ENCODE measurements around the gene RBBP4.
"Not testable (repeated sequence)": the region's sequence is repeated elsewhere in the genome, so short reads cannot be mapped to it uniquely, and the experiment has no call there.

RBBP4 gene

DNA sequence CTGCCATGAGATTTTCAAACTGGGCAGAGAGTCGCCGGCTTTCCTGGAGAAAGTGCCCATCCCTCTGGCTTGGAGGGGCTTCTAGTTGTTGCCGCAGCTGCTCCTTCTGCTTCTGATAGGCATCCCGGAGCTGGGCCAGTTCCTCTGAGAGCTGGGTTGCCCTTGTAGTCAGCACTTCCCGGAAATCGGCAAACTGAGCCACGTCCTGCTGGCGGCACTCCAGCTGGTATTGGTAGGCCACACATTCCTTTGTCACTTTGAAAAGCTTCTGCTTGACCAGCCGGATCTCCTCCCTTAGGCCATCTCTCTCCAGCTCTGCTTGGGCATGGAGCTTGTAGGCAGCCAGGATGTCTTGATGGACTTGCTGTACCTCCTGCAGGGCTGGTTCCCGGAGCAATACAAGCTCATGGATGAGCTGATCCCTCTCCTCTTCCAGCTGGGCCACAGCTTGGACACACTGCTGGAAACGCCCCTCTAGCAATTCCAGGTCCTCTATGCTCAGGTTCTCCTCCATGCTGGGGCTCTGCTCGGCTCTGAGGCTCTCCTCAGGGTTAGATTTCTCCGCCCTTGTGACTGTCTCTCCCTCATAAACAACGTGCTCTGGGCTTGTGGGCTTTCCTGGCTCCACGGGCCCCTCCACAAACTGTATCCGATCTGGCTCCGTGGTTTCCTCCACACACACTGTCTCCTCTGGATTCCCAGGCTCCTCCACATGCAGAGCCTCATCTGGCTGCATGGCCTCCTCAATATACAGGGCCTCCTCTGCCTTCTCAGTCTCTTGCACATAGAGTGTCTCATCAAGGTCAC is 44.3 kb downstream of the RBBP4 start:
- peak; percentile 7 for DNase-seq

DNA sequence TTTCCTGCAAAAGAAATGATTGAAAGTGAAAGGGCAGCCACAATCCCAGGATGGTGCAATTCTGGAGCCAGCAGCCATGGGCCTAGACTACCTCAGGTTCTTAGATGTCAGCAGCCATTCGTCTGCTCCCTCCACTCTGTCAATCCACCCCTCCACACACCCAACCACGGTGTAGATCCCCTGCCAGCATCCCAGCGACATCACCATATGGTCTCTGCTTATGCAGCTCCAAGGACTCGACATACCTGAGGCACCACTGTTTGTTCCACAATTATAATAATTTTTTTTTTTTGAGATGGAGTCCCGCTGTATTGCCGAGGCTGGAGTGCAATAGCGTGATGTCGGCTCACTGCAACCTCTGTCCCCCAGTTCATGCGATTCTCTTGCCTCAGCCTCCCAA is 45.0 kb downstream of the RBBP4 start:
- no peak for DNase-seq

DNA sequence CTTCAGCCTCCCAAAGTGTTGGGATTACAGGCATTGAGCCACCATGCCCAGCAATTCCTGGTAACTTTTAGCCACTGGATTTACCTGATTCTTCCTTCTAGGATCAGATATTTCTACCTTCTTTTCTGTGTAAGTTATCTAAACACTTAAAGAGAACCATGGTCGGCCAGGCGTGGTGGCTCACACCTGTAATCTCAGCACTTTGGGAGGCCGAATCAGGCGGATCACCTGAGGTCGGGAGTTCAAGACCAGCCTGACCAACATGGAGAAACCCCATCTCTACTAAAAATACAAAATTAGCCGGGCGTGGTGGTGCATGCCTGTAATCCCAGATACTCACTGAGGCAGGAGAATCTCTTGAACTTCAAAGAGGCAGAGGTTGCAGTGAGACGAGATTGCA is 46.0 kb downstream of the RBBP4 start:
- not testable (repeated sequence) for DNase-seq

DNA sequence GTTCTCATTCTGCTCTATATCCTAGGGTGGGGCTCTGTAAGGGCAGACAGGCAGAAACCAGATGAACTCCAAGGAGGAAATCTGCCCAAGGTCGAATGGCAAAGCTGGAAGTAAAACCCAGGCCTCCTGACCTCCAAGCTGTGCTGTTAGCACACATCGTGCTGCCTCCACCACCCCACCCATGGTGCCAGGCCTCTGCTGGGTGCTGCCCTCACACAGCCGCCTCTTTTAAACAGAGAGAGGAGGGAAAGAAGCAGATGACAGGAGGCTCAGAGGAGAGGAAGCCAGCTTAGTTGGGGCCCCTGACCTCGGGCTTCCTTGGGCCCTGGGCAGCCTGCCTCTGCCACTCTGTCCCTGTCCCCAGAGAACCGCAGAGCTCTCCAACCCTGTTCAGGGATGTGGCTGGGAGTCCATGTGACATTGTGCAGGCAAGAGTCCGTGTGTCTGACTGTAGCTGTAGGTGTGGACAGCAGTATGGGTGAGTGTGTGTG is 50.5 kb downstream of the RBBP4 start:
- DNase-seq: no peak

DNA sequence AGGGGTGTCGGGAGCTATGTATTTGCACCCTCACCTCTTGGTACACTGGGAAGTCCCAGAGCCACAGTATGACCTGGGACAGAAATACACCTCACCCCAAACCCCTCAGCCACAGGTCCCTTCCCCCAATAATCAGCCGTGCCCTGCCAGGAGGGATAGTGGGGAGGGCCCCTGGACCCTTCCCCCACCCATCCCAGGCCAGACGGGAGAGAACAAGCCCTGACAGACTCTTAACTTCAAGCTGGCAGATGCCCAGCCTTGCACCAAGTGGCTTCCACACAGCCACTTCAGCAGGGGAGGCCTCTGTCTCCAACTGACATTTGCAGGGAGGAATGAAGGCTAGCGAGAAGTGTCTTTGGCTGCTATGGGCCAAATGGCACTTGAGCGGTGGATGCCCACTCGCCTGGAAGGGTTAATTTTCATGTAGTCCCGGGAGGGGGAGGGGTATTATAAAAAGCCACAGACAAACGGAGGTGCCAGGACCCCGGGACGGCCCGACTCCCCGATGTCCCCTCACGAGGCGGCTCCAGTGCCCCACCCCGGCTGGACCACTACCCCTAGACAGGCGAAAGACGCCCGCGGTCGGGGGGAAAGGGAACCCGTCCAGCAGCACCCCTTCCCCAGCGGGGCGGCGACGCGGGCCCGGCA is 51.1 kb downstream of the RBBP4 start:
- DNase-seq: no peak

DNA sequence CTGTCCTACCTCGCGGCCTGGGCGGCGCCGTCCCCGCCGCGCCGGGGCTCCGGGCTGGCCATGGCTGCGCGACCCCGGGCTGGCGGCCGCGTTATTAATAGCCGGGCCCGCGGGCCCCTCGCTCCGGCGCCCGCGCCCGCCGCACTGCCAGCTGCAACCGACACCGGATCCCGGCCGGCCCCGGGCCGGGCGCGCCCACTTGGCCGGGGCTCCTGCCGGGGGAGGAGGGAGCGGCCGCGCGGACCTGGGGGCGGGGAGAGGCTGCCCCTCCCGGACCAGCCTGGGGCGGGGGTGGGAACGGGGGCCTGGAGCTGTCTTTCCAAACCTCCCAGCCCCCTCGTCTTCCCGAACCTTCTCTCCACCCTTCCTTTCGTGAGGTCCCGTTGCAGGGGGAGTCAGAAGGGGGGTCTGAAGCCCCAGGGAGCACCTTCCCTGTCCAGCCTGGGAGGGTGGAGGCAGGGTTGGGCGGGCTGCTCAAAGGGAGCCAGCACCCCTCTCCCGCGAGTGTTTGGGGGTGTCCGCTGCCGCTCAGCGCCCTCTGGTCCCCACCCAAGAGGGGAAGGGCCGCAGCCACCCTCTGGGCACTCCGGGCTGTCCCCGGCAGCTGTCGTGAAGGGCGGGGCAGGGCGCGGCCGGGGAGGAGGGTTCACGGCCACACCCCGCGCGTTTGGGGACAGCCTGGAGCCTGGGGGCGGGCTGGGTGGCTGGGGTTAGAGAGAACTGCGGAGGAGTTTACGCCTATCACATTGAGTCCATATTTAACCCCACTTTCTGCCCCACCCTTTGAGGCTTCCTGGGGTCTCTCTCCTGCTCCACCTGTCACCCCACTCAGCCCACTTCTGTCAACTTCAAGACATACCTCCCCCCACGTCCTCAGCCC is 51.8 kb downstream of the RBBP4 start, which contains the start of gene SYNC:
SYNC (minus strand) TSS at position 172 of the 880 bp plus-strand sequence; CDS start at position 62, 110 bp downstream.
- DNase-seq: no peak

DNA sequence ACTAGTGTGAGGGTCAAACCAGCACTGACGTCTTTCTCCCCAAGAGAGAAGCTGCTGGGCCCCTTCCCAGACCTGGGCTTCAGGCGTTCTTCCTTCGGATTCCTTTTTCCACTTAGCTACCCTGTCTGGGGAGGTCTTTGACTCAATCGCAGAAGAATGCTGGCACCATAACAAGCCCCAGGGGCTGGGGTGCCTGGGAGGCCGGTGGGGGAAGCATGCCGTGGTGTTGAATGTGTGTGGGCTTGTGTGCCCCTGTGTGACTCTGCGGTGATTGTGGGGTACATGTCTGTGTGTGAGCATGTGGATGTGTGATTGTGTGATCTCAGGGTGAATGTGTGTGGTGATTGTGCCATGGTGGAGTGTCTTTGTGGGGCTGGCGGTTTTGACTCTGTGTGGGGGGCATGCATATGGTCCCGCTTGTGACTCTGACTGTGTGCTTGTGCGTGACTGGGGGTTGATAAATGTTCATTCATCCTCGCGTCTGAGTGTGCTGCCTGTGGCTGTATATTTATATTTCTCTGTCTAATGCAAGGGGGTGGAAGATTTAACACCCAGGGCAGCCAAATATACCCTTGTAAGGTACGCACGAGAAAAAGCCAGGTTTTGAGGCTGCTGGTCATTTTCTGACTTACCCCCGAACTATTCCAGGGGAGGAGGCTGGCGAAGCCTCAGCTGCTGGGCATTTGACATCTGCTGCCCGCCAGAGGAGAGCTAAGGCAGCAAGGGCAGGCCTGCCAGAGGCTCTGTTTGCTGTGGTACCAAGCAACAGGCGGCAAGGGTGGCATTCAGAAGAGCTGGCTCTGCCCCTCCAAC is 52.7 kb downstream of the RBBP4 start:
- no peak for DNase-seq

DNA sequence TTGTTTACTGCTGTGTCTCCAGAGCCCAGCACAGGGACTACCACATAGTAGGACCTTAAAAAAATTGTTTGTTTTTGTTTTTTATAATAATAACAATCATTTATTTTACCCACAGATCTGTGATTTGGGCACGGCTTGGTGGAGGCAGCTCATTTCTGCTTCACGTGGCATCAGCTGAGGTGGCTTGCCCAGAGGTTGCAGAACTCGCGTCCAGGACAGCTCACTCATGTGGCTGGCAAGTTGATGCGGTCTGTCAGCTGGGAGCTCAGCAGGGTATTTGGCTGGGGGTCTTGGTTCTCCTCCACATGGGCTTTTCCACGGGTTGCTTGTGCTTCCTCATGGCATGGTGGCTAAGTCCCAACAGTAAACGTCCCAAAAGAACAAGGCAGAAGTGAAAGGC is 54.5 kb downstream of the RBBP4 start:
- no peak for DNase-seq

DNA sequence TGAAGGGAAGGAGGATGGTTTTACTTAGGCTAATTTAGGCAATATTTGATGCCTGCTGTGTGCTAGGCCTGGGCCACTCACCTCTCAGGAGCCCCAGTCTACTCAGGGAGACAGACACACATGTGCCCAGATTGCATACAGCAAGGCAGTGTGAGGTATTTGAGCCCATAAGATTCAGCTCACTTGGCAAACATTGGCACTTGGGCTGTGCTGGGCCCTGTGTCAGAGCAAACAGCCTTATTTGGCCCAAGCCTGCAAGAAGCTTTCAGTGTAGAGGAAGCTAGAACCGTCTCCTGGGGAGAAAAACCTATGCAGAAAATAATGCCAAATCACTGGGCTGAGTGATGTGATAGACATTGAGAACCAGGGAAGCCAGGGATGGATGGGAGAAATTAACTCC is 55.5 kb downstream of the RBBP4 start:
- DNase-seq: no peak

DNA sequence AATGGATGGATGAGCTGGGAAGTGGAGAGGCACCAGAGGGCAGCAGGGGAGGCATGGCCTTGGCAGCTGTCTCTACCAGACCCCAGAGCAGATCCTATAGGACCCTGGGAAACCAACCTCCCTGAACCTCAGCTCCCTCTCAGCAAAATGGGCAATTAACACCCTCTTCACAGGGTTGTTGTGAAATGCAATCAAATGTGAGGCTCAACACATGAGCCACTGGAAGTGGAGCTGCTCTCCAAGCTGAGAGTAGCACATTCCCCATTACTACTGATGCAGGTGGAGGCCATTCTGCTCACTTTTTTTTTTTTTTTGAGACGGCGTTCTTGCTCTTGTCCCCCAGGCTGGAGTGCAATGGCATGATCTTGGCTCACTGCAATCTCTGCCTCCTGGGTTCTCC is 58.1 kb downstream of the RBBP4 start:
- DNase-seq: no peak

DNA sequence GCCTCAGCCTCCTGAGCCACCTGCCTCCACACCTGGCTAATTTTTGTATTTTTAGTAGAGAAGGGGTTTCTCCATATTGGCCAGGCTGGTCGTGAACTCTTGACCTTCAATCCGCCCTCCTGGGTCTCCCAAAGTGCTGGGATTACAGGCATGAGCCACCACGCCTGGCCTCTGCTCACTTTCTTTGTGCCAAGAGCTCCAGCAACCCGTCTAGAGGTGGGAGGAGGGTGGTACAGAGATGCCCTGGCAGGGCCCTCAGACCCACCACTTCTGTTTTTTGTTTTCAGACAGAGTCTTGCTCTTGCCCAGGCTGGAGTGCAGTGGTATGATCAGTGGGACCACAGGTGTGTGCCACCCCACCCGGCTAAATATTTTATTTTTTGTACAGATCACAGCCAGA is 58.5 kb downstream of the RBBP4 start:
- DNase-seq: no peak

DNA sequence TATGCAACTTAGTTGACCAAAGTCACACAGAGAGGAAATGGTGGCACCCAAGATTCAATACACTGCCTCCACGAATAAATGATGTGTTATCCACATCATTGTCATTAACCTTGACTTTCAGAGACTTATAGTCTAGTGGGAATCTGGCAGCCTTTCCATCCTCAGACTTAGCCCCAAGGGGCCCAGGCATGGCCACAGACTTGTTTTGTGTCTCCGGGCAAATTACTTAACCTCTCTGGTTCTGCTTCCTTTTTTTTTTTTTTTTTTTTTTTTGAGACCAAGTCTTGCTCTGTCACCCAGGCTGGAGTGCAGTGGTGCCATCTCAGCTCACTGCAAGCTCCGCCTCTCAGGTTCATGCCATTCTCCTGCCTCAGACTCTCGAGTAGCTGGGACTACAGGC is 60.2 kb downstream of the RBBP4 start:
- not testable (repeated sequence) for DNase-seq

DNA sequence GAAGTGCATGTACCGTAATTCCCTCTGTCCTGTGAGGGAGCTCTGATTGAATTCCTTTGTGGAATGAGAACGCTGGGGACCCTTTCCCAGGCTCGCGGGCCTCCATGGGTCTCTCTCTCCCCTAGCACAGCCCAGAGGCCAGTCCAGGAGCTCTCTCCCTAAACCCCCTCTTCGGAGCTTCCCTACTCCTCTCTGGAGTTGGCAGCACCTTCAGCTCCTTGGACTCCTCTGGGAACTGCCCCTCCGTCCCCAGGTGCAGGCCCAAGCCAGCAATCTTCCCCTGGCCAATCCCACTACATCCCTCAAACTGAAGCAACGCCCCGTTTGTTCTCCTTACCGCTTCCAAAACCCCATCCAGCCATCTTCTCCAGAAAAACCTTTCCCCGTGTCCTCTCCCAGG is 62.1 kb downstream of the RBBP4 start:
- no peak for DNase-seq

DNA sequence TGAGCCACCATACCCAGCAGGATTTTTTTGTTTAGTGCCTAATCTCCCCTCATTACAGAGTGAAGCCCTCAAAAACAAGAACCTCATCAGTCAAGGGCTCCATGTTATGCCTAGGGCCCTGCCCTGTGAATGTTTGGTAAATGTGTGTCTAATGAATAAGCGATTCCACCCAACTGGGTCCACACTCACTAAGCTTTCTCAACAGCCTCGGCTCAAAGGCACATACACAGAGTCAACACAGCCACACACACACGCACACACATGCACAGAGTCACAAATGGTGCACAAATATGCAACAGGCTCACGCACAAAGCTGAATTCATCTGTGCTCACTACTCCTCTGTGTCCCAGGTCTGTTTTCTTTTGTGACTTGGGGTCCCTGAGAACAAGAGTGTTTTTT is 63.3 kb downstream of the RBBP4 start:
- DNase-seq: no peak

DNA sequence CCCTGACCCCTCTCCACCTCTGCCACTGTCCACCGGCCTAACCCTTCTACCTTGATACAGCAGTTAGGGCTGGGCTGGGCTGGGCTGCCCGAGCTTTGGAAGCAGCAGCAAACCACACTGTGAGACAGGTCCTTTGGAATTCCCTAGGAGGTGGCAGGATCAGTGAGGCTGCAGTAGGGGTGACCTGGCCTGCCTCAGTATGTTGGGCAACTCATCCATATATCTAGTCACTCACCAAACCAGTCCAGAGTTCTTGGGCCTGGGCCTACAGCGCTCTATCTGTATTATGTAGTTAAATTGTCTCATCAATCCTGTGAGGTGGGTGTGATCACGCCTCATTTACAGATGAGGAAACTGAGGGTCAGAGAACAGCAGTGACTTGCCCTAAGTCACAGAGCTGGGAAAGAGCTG is 64.9 kb downstream of the RBBP4 start:
- DNase-seq: no peak

DNA sequence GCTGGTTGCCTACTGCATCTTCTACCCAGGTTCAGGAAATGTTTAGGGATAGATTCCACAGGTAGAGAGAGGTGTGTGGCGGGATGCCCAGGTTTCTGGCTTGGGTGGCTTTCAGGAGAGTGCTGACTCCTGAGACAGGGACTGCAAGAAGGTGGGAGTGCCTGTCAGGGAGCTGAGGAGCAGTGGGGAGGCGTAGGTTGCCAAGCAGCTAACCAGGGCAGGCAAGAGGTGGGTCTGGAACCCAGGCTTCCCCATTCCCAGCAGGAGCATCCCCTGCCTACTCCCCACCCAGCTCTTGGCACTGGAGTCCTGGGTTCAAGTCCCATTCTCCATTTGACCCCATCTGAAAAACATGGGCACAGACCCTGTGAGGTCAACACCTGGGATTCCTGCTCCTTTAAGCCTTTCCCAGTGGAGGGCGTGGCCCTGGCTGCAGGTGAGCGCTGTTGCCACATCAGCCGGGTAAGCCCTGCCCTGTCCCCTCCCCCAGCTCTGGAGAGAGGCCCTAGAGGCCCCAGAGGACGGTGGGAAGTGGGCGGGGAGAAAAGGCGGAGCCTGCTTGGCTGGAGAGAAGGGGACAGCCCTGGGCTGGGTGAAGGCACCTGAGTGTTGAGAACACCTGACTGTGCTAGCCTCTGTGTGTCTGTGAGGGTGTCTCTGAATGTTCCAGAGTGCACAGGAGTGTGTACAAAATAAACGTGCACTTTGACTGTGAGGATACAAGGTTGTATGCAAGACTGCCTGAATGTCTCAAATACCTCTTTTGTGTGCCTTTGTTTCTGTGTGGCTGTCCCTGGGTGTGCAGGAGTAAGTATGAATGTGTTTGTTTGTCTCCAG is 65.5 kb downstream of the RBBP4 start:
- DNase-seq: peak; percentile 65

DNA sequence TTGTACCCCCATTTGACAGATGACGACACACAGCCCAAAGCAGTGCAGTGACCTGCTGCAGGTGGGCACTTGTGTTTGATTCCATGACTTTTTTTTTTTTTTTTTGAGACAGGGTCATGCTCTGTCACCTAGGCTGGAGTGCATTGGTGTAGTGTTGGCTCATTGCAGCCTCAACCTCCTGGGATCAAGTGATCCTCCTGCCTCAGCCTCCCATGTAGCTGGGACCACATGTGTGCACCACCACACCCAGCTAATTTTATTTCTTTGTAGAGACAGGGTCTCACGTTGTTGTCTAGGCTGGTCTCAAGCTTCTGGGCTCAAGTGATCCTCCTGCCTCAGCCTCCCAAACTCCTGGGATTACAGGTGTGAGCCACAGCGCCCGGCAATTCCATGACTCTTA is 66.5 kb downstream of the RBBP4 start:
- DNase-seq: no peak

DNA sequence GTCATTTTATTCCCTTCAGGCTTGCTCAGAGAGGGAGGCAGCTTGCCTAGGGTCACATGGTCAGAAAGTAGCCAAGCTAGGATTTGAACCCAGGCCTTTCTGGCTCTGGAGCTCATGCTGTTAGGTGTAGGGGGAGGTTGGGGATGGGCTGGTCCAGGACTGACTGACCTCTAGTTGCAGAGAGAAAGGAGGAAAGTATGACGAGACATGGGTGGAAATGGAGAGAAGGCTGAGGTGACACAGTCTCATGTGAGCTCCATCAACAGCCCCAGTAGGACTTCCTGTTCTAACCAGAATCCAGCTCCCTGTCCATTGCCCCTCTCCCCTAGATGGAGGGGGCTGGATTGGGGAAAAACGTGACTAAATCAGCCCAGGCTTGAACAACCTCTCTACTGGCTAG is 67.0 kb downstream of the RBBP4 start:
- DNase-seq: no peak

DNA sequence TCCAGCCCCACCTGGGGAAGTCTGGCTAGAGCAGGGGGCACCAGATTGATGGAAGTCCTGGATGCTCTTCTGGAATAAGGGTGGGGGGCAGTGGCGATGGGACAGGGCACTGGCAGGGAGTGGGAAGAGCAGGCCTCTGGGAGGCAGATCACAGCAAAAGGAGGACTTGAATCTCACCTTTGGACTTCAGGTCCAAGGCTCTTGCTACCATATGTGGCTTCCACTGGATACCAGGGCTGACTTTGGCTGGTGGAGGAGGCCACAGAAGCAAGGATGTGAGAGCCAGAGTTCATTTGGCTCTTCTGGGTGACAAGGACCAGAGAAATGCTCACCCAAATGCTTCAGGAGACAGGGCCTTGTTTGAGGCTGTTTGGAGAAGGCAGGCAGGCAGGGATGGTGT is 67.5 kb downstream of the RBBP4 start:
- no peak for DNase-seq

DNA sequence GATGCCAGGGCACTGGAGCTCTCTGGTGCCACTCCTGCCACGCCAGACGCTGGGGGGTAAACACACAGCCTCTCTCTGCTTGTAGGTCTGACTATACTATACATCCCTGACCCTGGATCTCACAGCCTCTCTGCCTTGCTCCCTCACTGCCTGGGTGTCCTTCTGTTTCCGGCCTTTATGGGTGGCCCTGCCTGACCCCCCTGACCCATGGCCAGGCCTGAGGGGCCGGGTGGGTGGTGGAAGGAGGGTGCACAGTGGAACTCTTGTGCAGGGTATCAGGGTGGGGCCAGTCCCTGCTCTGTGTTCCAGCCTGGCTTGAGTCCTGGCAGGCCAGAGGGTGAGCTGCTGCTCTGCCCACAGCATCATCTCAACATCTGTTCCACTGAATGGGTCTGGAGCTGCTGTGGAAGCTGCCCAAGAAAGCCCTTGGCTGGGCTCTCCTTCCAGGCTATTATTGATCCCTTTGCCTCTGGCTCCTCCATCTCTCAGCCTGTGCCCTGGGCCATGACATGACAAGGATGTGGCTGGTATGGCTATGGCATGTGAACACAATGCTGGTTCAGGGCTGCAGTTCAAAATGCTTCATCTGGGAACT is 68.8 kb downstream of the RBBP4 start:
- no peak for DNase-seq

All from activated CD4-positive, alpha-beta T cell treated with anti-CD3 and anti-CD28 coated beads, Interleukin-10, Interleukin-2, amounts not matched to agents 100 ng/mL and 50 ng/mL, durations not matched to agents 16 hours and 8 hours (primary cell).